Astrocyte of the spinal cord (primary cell): ENCODE results near the gene ZC3H7A.

Source experiments
- DNase-seq: peaks from one replicate; pipeline ENCODE4 v3.0.0; 2011; ENCODE audit warnings: low read depth, low spot score
- H3K4me3 ChIP-seq: 2 replicates; pipeline ENCODE4 v1.5.1; 2011; ENCODE audit warnings: low read depth, mild to moderate bottlenecking, low read length, moderate library complexity
- in situ Hi-C: cut with HindIII; loops from 2 replicates; pipeline ENCODE4 v1.10.0; 2017; ENCODE audit warnings: low sequenced_read_pairs
- TF ChIP-seq, protein P1 (sequence below): IDR thresholded peaks from 2 replicates; pipeline ENCODE4 v1.5.1; 2012; ENCODE audit warnings: low read depth, mild to moderate bottlenecking, low read length, inconsistent platforms

Gene ZC3H7A

DNA sequence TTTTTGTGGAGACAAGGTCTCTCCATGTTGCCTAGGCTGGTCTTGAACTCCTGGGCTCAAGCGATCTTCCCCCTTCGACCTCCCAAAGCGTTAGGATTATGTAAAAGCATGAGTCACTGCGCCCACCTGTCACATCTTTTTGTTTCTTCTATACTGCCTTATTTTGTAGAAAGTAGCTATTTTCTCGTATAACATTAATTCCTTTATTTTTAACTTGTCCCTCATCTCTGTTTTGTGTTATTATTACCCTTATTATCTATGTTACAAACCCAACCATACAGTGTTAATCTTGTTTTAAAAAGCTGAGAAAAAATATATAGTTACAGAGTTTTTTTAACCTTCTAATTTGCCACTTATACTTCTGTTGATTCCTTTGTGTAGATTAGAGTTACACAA, 53.0 kb downstream of the ZC3H7A start:
- DNase-seq: no peak
- in situ Hi-C loops: no loop called here
- H3K4me3 ChIP-seq: no peak overlapping the region
- TF ChIP-seq, protein P1, sequence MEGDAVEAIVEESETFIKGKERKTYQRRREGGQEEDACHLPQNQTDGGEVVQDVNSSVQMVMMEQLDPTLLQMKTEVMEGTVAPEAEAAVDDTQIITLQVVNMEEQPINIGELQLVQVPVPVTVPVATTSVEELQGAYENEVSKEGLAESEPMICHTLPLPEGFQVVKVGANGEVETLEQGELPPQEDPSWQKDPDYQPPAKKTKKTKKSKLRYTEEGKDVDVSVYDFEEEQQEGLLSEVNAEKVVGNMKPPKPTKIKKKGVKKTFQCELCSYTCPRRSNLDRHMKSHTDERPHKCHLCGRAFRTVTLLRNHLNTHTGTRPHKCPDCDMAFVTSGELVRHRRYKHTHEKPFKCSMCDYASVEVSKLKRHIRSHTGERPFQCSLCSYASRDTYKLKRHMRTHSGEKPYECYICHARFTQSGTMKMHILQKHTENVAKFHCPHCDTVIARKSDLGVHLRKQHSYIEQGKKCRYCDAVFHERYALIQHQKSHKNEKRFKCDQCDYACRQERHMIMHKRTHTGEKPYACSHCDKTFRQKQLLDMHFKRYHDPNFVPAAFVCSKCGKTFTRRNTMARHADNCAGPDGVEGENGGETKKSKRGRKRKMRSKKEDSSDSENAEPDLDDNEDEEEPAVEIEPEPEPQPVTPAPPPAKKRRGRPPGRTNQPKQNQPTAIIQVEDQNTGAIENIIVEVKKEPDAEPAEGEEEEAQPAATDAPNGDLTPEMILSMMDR: no peak

DNA sequence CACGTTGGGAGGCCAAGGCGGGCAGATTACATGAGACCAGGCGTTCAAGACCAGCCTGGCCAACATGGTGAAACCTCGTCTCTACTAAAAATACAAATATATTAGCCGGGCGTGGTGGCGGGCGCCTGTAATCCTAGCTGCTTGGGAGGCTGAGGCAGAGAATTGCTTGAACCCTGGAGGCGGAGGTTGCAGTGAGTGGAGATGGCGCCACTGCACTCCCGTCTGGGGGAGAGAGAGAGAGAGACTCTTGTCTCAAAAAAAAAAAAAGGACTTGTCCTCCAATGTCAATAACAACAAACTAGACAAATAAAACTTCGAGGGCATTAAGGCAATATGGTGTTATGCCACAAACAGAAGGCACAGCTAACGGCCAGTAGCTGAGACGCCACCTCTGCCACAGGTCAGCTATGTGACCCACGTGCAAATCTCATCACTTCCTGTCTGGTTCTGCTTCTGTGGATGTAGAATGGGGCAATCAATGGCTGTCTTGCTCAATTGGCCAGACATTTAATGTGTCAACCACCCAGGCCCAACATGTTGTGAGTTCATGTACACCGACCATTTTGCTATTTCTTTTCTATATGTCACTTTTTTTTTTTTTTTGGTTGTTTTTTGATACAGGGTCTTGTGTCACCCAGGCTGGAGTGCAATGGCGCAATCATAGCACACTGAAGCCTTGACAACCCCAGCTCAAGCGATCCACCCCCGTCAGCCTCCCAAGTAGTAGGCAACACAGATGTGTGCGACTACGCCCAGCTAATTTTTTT, 53.6 kb downstream of the ZC3H7A start:
- DNase-seq: peak; percentile 8
- TF ChIP-seq, protein P1: no peak
- H3K4me3 ChIP-seq: peak overlapping the region; percentile 87
- in situ Hi-C loops: no loop called here

DNA sequence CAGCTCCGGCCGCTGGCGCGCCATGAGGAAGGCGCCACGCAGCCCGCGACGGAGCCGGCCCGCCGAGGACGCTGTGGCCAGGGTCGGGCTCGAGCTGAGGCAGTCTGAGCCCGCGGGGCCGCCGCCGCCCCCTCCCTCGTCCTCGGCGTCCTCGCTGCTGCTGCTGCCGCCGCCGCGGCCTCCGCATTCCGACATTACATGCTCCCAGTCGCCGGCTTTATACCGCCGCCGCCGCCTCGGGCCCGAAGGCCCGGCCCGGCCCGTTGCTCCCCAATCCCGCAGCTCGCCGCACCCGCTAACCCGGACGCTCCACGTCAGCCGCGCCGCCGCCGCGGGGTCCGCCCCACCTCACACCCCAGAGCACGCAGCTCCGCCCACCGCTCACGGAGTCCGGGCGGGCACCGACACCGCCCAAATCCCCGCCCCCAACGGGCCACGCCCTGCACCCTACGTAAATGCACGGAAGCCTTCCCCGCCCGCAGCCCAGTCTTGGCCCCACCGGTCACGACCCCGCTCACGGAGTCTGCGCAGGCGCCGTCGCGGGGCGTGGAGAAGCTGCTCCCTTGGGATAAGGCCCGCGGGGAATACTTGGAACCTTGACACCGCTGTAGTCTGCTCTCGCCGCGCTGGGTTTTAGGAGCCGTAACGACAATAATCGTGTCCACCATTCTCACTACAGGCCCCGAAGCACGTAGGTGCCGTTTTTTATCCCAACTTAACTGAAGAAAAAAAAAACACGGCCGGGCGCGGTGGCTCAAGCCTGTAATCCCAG, 54.3 kb downstream of the ZC3H7A start, which contains the start of gene TXNDC11:
TXNDC11 (minus strand) TSS at position 322 of the 772 bp plus-strand sequence; CDS start at position 195, 127 bp downstream.
- TF ChIP-seq, protein P1: no peak
- peak within 1 kb of the TSS; percentile 87 for H3K4me3 ChIP-seq
- in situ Hi-C loops: no loop called here
- DNase-seq: peak; percentile 98

DNA sequence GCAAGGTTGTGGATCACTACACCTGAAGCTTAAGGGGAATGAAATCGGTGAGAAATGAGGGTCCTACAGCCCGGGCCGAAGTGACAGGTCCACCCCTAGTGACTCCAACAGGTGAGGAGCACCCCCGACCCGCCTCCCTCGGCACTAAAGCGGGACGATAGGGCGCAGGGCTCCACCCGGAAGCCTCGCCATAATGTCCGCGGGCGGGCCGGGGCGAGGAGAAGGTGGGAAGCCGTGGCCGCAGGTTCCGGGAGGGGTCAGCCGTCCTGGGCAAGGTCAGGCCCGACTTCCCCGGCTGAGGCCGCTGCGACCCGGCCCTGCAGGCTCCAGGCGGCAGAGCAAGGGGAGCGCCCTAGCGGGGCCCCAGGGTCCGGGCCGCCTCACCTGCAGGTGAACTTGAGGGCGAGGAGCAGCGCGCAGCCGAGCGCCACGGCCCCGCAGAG, 54.9 kb downstream of the ZC3H7A start:
- DNase-seq: peak; percentile 8
- TF ChIP-seq, protein P1: no peak
- H3K4me3 ChIP-seq: peak overlapping the region; percentile 87
- in situ Hi-C loops: no loop called here

DNA sequence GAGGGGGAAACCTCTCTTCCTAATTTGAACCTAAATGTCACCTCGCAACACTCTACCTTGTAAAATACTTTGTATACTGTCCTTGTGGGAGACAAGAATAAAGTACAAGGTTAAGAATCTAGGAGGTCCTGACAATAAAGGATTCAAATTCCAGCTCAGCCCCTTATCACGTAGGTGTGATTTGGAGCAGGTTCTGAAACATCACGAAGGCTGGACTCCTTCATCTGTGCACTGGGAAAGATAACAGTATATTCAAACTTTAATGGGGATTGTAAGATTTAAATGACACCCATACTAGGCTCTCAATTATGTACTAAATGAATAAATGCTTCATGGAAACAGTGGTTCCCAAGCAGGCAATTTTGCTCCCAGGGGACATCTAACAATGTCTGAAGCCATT, 56.5 kb downstream of the ZC3H7A start:
- TF ChIP-seq, protein P1: no peak
- DNase-seq: no peak
- in situ Hi-C loops: no loop called here
- H3K4me3 ChIP-seq: peak overlapping the region; percentile 87

DNA sequence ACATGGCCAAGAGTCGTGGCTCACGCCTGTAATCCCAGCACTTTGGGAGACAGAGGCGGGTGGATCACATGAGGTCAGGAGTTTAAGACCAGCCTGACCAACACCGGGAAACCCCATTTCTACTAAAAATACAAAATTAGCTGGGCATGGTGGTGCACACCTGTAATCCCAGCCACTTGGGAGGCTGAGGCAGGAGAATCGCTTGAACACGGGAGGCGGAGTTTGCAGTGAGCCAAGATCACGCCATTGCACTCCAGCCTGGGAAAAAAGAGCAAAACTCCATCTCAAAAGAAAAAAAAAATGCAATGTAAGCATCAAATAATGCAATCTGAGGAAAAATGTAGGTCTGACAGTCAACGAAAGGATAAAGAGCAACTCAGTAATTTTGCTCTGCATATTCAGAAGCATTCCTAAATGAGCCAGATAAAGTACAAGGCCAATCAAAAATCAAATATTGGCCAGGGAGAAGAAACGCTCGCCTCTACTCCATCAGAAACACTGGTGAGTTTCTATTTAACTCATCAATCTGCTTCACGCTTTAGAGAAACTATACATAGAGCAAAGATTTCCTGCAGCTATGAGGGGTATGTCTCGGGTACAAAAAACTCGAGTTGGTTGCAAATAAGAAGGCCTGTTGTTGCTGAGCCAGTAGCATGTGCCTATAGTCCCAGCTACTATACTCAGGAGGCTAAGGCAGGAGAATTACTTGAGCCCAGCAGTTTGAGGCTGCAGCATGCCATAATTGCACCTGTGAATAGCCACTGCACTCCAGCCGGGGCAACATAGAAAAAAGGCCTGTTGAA, 58.1 kb downstream of the ZC3H7A start:
- H3K4me3 ChIP-seq: no peak overlapping the region
- TF ChIP-seq, protein P1: no peak
- in situ Hi-C loops: no loop called here
- DNase-seq: no peak
